Uterus (tissue), 2 donors: ENCODE data around the gene LMTK2.

Source experiments
- POLR2A ChIP-seq, 2 donors: fragments of 450-650 bp; IDR thresholded peaks; one replicate each; pipeline ENCODE4 v1.6.1; 2016; ENCODE audit warnings: antibody characterized with exemption in 2 of 2, mild to moderate bottlenecking in 1 of 2, moderate library complexity in 1 of 2
- TF ChIP-seq, protein P1 (sequence below), 4 experiments: fragments of 200-600 bp in 2 of 4; fragments of 450-650 bp in 2 of 4; sonication (generic) in 2 of 4; IDR thresholded peaks; one replicate each; pipeline ENCODE4 v1.5.1; 2016 to 2019; ENCODE audit warnings: antibody characterized with exemption in 4 of 4, mild to moderate bottlenecking in 2 of 4, moderate library complexity in 1 of 4

DNA sequence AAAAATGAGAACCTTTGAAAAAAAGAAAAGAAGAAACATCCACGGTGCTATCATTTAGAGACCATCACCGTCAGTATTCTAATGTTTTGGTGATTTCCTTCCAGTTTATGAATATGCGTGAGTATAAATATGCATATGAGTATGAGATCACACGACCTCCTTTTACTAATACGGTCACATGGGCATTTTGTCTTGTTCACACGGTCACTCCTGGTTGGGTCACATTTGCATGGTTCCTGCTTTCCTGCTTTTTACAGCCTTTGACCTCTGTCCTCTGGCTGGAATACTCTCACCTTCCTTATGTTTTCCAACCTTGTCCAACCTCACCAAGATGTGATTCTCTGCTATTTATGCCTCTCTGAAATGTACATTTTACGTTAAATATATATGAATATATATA lies 25.3 kb upstream of the LMTK2 start:
- TF ChIP-seq, protein P1, sequence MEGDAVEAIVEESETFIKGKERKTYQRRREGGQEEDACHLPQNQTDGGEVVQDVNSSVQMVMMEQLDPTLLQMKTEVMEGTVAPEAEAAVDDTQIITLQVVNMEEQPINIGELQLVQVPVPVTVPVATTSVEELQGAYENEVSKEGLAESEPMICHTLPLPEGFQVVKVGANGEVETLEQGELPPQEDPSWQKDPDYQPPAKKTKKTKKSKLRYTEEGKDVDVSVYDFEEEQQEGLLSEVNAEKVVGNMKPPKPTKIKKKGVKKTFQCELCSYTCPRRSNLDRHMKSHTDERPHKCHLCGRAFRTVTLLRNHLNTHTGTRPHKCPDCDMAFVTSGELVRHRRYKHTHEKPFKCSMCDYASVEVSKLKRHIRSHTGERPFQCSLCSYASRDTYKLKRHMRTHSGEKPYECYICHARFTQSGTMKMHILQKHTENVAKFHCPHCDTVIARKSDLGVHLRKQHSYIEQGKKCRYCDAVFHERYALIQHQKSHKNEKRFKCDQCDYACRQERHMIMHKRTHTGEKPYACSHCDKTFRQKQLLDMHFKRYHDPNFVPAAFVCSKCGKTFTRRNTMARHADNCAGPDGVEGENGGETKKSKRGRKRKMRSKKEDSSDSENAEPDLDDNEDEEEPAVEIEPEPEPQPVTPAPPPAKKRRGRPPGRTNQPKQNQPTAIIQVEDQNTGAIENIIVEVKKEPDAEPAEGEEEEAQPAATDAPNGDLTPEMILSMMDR (IDR thresholded peaks at IDR 0.05), result no peak
- TF ChIP-seq POLR2A (IDR thresholded peaks at IDR 0.05), result no peak
